Psoas muscle (tissue), 8 donors: Measurements from ENCODE around the gene SSBP3. TPM values are rescaled to one million over a fixed set of nuclear protein-coding genes. Genes with fewer than 3 reads are reported as not detected.

ENCODE experiments used
- ATAC-seq, 4 donors: fragments of 200-7000 bp; cut with Tn5 transposase; one replicate each; pipeline ENCODE4 v1.9.1; 2020; ENCODE audit warnings: moderate library complexity in 3 of 4, mild to moderate bottlenecking in 2 of 4
- DNase-seq, 2 donors: peaks; one replicate each; pipeline ENCODE4 v3.0.0-alpha.2; 2020
- H3K27ac ChIP-seq: fragments of 200-600 bp; one replicate; pipeline ENCODE4 v1.8.0; 2022
- H3K27me3 ChIP-seq, 3 donors: fragments of 200-600 bp in 1 of 3; one replicate each; pipeline versions ENCODE4 v1.6.1 to v1.8.0; 2013 to 2022; ENCODE audit warnings: low read length in 2 of 3, mild to moderate bottlenecking in 2 of 3, moderate library complexity in 1 of 3; ENCODE audit not compliant: insufficient read depth in 3 of 3
- H3K36me3 ChIP-seq, 2 donors: fragments of 200-600 bp in 1 of 2; one replicate each; pipeline versions ENCODE4 v1.6.1 to v1.8.0; 2013 to 2022; ENCODE audit warnings: low read depth in 1 of 2, mild to moderate bottlenecking in 1 of 2, moderate library complexity in 1 of 2; ENCODE audit not compliant: insufficient read depth in 1 of 2
- H3K4me1 ChIP-seq: fragments of 200-600 bp; one replicate; pipeline ENCODE4 v1.8.0; 2022
- H3K4me3 ChIP-seq: fragments of 200-600 bp; one replicate; pipeline ENCODE4 v1.8.0; 2022; ENCODE audit warnings: mild to moderate bottlenecking
- H3K9me3 ChIP-seq: fragments of 200-600 bp; one replicate; pipeline ENCODE4 v1.8.0; 2022
- WGBS, 3 donors: extraction: QIAGEN DNeasy Blood & Tissue Kit; methylation state at CpG; one replicate each; pipeline versions ENCODE4 v1.1.6 to v1.1.7; 2013; 5-methylcytosine and 5-hydroxymethylcytosine counted together
- intact Hi-C, 2 donors: fragments of 100-400 bp; cut with DNase I; formaldehyde crosslinking; loops; one replicate each; pipeline versions ENCODE4 v1.11.0 to v1.14.2; 2022
- polyA plus RNA-seq, 3 donors: library from polyadenylated mRNA; stranded (reverse); fragments of 200-250 nt; gene quantifications; one replicate each; pipeline ENCODE4 v1.2.3, GENCODE V29; 2013
- total RNA-seq, 4 donors: library from RNA; stranded (reverse); fragmentation: NEBNext Ultra II Directional in 2 of 4; extraction: Animal tissue kit (Norgen Biotek cat#: 25700) in 2 of 4; gene quantifications; one replicate each; pipeline versions ENCODE4 v1.2.1 to v1.2.4, GENCODE V29; 2021 to 2023
- TF ChIP-seq, protein P1 (sequence below): fragments of 200-600 bp; IDR thresholded peaks from one replicate; pipeline ENCODE4 v1.8.0; 2022; ENCODE audit warnings: antibody characterized with exemption
- donor health status: healthy with polysubstance abuse.
- donor health status: DM: no; HTN: no; CAD: no; lungs with moderate emphysema.
- donor health status: Bipolar disorder and iron deficiency.
- donor health status: healthy.
- donor health status: DM: yes; HTN: yes; CAD: no.
- donor health status: DM: no; HTN: no; CAD: no.
- donor health status: DM: no; HTN: no; CAD: no.
- donor health status: DM: yes; HTN: yes; CAD: no.

The SSBP3 gene
- total and polyA plus RNA-seq, 7 donors = 7.9 to 24.2 (median 21.6) TPM

DNA sequence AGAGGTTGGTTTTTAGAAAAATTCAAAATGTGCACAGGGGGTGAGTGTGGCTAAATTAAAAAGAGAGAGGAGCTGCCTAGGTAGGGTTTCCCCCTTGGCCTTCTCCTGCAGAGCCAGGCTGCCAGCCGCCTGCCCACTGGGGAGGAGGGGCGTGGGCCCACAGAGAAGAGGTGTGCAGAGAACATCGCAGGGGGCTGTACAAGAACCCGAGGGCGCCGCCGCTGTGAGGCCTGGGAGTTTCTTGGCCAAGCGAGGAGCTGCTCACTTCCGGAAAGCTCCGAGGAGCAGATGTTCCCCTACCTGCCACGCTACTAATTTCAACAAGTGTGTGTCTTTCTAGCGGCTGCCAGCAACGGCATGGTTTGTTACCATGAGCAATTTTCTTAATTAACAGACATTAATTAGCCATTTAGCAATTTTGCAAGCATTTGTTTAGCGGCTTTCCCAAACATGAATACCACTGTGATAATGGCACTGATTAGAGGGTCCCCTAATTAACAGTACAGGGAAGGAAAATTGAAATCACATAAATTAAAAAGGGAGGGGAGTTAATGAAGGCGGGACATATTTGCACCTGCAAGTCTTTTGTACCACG, 146.6 kb downstream of the SSBP3 start:
- WGBS, 3 donors = 71 to 85% (median 71%) methylated on average over 16 of the region's 16 CpGs
- intact Hi-C loops = no loop called here
- H3K27me3 ChIP-seq = no peaks in the 10 kb centered on the region
- H3K4me3 ChIP-seq = no peak overlapping the region
- DNase-seq (no peak), ATAC-seq (peak in 2 of 4 donors; percentile 23 to 38)
- H3K36me3 ChIP-seq = no peaks in the 10 kb centered on the region
- H3K27ac ChIP-seq = no peak overlapping the region
- H3K9me3 ChIP-seq = no peaks in the 10 kb centered on the region
- H3K4me1 ChIP-seq = peaks cover 16% of the 10 kb centered on the region
- TF ChIP-seq, protein P1, sequence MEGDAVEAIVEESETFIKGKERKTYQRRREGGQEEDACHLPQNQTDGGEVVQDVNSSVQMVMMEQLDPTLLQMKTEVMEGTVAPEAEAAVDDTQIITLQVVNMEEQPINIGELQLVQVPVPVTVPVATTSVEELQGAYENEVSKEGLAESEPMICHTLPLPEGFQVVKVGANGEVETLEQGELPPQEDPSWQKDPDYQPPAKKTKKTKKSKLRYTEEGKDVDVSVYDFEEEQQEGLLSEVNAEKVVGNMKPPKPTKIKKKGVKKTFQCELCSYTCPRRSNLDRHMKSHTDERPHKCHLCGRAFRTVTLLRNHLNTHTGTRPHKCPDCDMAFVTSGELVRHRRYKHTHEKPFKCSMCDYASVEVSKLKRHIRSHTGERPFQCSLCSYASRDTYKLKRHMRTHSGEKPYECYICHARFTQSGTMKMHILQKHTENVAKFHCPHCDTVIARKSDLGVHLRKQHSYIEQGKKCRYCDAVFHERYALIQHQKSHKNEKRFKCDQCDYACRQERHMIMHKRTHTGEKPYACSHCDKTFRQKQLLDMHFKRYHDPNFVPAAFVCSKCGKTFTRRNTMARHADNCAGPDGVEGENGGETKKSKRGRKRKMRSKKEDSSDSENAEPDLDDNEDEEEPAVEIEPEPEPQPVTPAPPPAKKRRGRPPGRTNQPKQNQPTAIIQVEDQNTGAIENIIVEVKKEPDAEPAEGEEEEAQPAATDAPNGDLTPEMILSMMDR = no peak

DNA sequence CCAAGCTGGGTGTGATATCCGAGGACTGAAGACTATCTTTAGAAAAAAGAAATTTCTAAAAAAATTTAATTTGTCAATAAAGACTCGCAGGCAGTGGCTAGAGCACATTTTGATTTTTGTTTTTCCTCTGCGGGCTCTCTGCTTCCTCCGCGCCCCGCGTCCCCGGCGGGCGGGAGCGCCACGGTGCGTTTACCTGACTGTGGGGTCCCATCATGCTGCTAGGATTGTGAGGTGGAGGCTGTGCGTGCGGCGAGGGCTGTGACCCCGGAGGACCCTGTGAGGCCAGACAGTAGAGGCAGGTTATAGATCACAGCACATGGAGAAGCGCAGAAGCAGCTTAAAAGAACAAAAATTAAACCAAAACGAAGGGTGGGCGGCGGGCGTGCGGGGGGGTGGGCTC, 148.3 kb downstream of the SSBP3 start:
- Histone ChIP-seq H3K36me3 (no peaks in the 10 kb centered on the region), H3K4me1 (peaks cover 16% of the 10 kb centered on the region), H3K27ac (no peak overlapping the region), H3K27me3 (no peaks in the 10 kb centered on the region), H3K4me3 (no peak overlapping the region), H3K9me3 (no peaks in the 10 kb centered on the region)
- DNase-seq (no peak), ATAC-seq (no peak)
- WGBS, 3 donors = 94 to 95% (median 94%) methylated on average over 23 of the region's 23 CpGs
- intact Hi-C loops = no loop called here
- TF ChIP-seq, protein P1 = no peak

DNA sequence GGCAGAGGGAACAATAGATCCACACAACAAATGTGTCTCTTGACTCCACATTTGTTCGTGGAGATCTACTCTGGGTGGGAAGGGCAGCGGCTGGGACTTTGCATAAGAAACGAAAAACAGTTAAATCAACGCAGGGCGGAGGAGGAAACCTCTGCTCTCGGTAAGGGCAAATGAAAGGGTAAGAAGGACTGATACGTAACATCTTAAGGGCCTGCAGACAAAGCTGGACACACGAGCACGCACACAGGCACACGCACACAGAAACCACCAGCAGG, 148.9 kb downstream of the SSBP3 start:
- no peak overlapping the region for H3K27ac ChIP-seq
- TF ChIP-seq, protein P1 = no peak
- 86 to 90% (median 89%) methylated on average over 10 of the region's 10 CpGs for WGBS, 3 donors
- DNase-seq (no peak), ATAC-seq (no peak)
- H3K36me3 ChIP-seq = no peaks in the 10 kb centered on the region
- no peaks in the 10 kb centered on the region for H3K9me3 ChIP-seq
- no peaks in the 10 kb centered on the region for H3K27me3 ChIP-seq
- intact Hi-C loops = no loop called here
- H3K4me3 ChIP-seq = no peak overlapping the region
- H3K4me1 ChIP-seq = peaks cover 16% of the 10 kb centered on the region

DNA sequence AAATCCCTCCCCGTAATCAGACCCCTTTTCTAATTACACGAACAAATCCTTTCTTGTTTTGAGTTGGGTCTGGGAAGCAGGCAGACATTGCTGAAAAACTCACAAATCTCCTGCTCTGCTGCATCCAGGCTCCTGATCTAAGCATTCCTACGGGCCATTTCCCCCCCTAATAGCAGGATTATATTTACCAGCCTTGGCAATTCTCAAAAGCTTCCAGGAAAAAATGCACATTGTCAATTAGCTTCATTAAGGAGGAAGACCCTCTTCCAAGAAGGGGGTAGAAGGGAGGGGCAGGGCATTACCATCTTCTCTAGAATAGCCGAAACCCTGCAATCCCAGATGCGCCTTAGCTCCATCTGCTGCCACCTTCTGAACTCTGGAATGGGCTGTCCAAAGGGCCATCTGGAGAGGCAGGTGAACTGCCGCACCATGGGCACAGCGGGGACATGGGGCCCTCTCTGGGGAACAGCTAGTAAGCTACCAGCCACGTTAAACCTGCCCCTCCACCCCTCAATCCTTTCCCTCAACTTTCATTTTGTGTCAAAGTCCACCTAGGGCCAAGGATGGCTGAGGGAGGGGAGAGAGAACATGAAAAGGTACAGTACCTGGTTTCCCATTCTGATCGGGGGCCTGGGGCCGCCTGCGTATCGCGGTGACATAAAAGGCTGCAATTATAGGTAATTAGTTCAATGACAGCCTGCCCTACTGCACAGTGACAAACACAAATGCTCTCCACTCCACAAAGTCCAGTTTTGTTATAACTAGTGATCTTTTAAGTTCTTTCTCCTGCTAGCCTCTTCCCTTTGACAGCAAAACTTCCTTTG, 149.5 kb downstream of the SSBP3 start:
- no peaks in the 10 kb centered on the region for H3K27me3 ChIP-seq
- H3K4me3 ChIP-seq = no peak overlapping the region
- H3K4me1 ChIP-seq = peaks cover 16% of the 10 kb centered on the region
- H3K9me3 ChIP-seq = no peaks in the 10 kb centered on the region
- no peak overlapping the region for H3K27ac ChIP-seq
- TF ChIP-seq, protein P1 = no peak
- no peak for ATAC-seq
- no peaks in the 10 kb centered on the region for H3K36me3 ChIP-seq
- 90 to 93% (median 92%) methylated on average over 13 of the region's 13 CpGs for WGBS, 3 donors
- intact Hi-C loops = no loop called here
- DNase-seq = no peak
